HepG2 (cell line): ENCODE results near the gene DYNLL2. TPM values are rescaled to one million over a fixed set of nuclear protein-coding genes. Genes with fewer than 3 reads are reported as not detected.

ENCODE experiments used
- ASH2L ChIP-seq: fragments of 300-600, 200-600 bp; sonication (generic); IDR thresholded peaks from 2 replicates; pipeline ENCODE4 v1.7.0; 2017; ENCODE audit warnings: low read depth, mild to moderate bottlenecking, moderate library complexity, mixed read lengths, low read length; ENCODE audit not compliant: insufficient read length
- CHD2 ChIP-seq: IDR thresholded peaks from 2 replicates; pipeline ENCODE4 v1.6.1; 2011; ENCODE audit warnings: low read depth, low read length, improper control_type of control experiment
- ETV6 ChIP-seq: sonication (generic); formaldehyde crosslinking; conservative IDR thresholded peaks from 2 replicates; pipeline ENCODE4 v1.4.0; 2020; ENCODE audit warnings: missing genetic modification reagents
- GABPB1 ChIP-seq: IDR thresholded peaks from 2 replicates; pipeline ENCODE4 v1.6.1; 2016; ENCODE audit warnings: mild to moderate bottlenecking, missing genetic modification reagents, moderate library complexity, missing compliant biosample characterization
- HES4 ChIP-seq: sonication (generic); formaldehyde crosslinking; IDR thresholded peaks from 2 replicates; pipeline ENCODE4 v1.9.0; 2021; ENCODE audit warnings: mild to moderate bottlenecking, missing genetic modification reagents, borderline replicate concordance
- MAF1 ChIP-seq: sonication (generic); formaldehyde crosslinking; IDR thresholded peaks from 2 replicates; pipeline ENCODE4 v1.5.0; 2020; ENCODE audit warnings: missing genetic modification reagents, borderline replicate concordance
- MAZ ChIP-seq, 2 experiments: sonication (generic) in 1 of 2; formaldehyde crosslinking in 1 of 2; IDR thresholded peaks; 2 replicates each; pipeline versions ENCODE4 v1.5.0 to v1.6.1; 2012 to 2020; ENCODE audit warnings: low read depth in 2 of 2, mild to moderate bottlenecking in 2 of 2, borderline replicate concordance in 1 of 2, improper control_type of control experiment in 1 of 2, low read length in 1 of 2, missing genetic modification reagents in 1 of 2, moderate library complexity in 1 of 2
- NCOA5 ChIP-seq: sonication (generic); formaldehyde crosslinking; IDR thresholded peaks from 2 replicates; pipeline ENCODE4 v1.4.0; 2020; ENCODE audit warnings: missing genetic modification reagents
- PLRG1 ChIP-seq: fragments of 450-650 bp; conservative IDR thresholded peaks from 2 replicates; pipeline ENCODE4 v1.6.1; 2016
- POLR2A ChIP-seq, 2 experiments: IDR thresholded peaks; 2 replicates each; pipeline ENCODE4 v1.6.1; 2011; ENCODE audit warnings: low read depth in 2 of 2, low read length in 2 of 2, mild to moderate bottlenecking in 1 of 2, moderate library complexity in 1 of 2; ENCODE audit not compliant: insufficient read depth in 1 of 2
- SOX6 ChIP-seq, 2 experiments: fragments of 450-650 bp in 1 of 2; sonication (generic) in 1 of 2; formaldehyde crosslinking in 1 of 2; IDR thresholded peaks; 2 replicates each; pipeline versions ENCODE4 v1.4.0 to v1.6.1; 2017 to 2020; ENCODE audit warnings: antibody characterized with exemption in 1 of 2, mild to moderate bottlenecking in 1 of 2, missing genetic modification reagents in 1 of 2
- SUZ12 ChIP-seq: fragments of 150-350 bp; IDR thresholded peaks from 2 replicates; pipeline ENCODE4 v1.6.1; 2014; ENCODE audit warnings: low read depth, low read length
- ZBTB7A ChIP-seq: sonication (generic); formaldehyde crosslinking; IDR thresholded peaks from 2 replicates; pipeline ENCODE4 v1.8.0; 2022; ENCODE audit warnings: mild to moderate bottlenecking, missing genetic modification reagents
- ZFP90 ChIP-seq: sonication (generic); formaldehyde crosslinking; IDR thresholded peaks from 2 replicates; pipeline ENCODE4 v1.8.0; 2022; ENCODE audit warnings: missing genetic modification reagents, mild to moderate bottlenecking, inconsistent platforms, borderline replicate concordance
- ZNF143 ChIP-seq: sonication (generic); formaldehyde crosslinking; IDR thresholded peaks from 2 replicates; pipeline ENCODE4 v1.4.0; 2020; ENCODE audit warnings: missing genetic modification reagents
- ZNF350 ChIP-seq: sonication (generic); formaldehyde crosslinking; IDR thresholded peaks from 2 replicates; pipeline ENCODE4 v1.4.0; 2020; ENCODE audit warnings: mild to moderate bottlenecking, low read depth, missing genetic modification reagents, borderline replicate concordance
- ZNF446 ChIP-seq: sonication (generic); formaldehyde crosslinking; IDR thresholded peaks from 2 replicates; pipeline ENCODE4 v1.5.0; 2020; ENCODE audit warnings: mild to moderate bottlenecking, missing genetic modification reagents
- ZNF781 ChIP-seq: sonication (generic); formaldehyde crosslinking; IDR thresholded peaks from 2 replicates; pipeline ENCODE4 v1.5.1; 2020; ENCODE audit warnings: borderline replicate concordance, mild to moderate bottlenecking, missing genetic modification reagents; ENCODE audit errors: not compliant biosample characterization
- polyA plus RNA-seq, 8 experiments: library from polyadenylated mRNA; depleted of rRNA in 3 of 8; stranded (reverse) in 7 of 8; unstranded in 1 of 8; fragments of >200 nt; fragmentation: Illumina TruSeq in 4 of 8; extraction: Trizol in 4 of 8; gene quantifications; 2 replicates each; pipeline versions ENCODE4 v1.2.1 to v1.2.3, GENCODE V29; 2011 to 2016; ENCODE audit warnings: low read depth in 4 of 8, missing spikeins in 1 of 8, mixed read lengths in 1 of 8; ENCODE audit not compliant: insufficient read depth in 1 of 8
- total RNA-seq, 5 experiments: library from RNA; depleted of rRNA; stranded (reverse); fragments of >200 nt; fragmentation: Illumina TruSeq; extraction: Trizol; gene quantifications; 2 replicates each; pipeline ENCODE4 v1.2.3, GENCODE V29; 2016; ENCODE audit warnings: low read depth in 1 of 5
- TF ChIP-seq, protein P1 (sequence below): IDR thresholded peaks from 2 replicates; pipeline ENCODE4 v1.6.1; 2016; ENCODE audit warnings: missing compliant biosample characterization, missing genetic modification reagents, borderline replicate concordance
- TF ChIP-seq, protein P2 (sequence below): sonication (generic); formaldehyde crosslinking; IDR thresholded peaks from 2 replicates; pipeline ENCODE4 v1.4.0; 2020; ENCODE audit warnings: missing genetic modification reagents
- TF ChIP-seq, protein P3 (sequence below): sonication (generic); formaldehyde crosslinking; IDR thresholded peaks from 2 replicates; pipeline ENCODE4 v1.4.0; 2020; ENCODE audit warnings: missing genetic modification reagents
- TF ChIP-seq, protein P4 (sequence below): IDR thresholded peaks from 2 replicates; pipeline ENCODE4 v1.6.1; 2016

The DYNLL2 gene
- total and polyA plus RNA-seq, 2 of the 13 experiments (the other 11 are each of a cell fraction or from before 2014, with no cell fraction given) = 9.5 to 29.0 TPM

DNA sequence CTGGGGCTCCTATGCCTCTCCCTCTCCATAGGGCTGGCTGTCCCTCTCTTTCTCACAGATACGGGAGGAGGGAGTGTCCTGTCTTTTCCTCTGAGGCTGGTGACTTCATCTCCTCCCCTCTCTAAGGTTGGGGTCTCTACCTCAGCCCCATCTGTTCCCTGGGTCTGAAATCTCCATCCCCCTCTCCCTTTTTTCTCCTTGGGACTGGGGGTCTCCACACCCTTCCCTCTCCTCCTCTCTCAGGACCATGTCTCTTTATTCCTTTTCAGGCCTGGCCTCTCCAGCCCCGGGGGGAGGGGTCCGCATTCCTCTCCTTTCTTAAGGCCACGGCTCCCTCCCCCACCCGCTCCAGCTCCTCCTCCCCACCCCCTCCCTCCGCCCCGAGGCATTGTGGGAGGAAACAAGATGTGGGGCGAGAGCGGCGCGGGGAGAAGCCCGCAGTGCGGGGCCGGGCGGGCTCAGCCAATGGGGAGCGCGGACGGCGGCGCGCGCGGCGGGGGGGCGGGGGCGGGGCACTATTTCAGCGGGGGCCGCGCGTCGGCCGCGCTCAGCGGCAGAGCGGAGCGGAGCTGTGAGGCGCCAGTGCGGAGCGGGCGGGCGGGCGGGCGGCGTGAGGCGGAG, at the start of gene DYNLL2 (continued):
- 0 out of 2 replicates have a peak, but pooled peaks have one; percentile 39 for TF ChIP-seq MAF1 (CRISPR knock-in tag)
- 0 out of 2 replicates have a peak, but pooled peaks have one; percentile 47 for TF ChIP-seq ZNF446
- no peak for TF ChIP-seq NCOA5
- TF ChIP-seq, protein P1, sequence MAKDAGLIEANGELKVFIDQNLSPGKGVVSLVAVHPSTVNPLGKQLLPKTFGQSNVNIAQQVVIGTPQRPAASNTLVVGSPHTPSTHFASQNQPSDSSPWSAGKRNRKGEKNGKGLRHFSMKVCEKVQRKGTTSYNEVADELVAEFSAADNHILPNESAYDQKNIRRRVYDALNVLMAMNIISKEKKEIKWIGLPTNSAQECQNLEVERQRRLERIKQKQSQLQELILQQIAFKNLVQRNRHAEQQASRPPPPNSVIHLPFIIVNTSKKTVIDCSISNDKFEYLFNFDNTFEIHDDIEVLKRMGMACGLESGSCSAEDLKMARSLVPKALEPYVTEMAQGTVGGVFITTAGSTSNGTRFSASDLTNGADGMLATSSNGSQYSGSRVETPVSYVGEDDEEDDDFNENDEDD = peak; percentile 8; the same call in 1 of the 2 replicates
- TF ChIP-seq ZNF781 (CRISPR knock-in tag) = peak; percentile 41
- TF ChIP-seq ZBTB7A = peak; percentile 39; the same call in 1 of the 2 replicates
- TF ChIP-seq ZNF350 = 0 out of 2 replicates have a peak, but pooled peaks have one; percentile 21
- TF ChIP-seq, protein P2, sequence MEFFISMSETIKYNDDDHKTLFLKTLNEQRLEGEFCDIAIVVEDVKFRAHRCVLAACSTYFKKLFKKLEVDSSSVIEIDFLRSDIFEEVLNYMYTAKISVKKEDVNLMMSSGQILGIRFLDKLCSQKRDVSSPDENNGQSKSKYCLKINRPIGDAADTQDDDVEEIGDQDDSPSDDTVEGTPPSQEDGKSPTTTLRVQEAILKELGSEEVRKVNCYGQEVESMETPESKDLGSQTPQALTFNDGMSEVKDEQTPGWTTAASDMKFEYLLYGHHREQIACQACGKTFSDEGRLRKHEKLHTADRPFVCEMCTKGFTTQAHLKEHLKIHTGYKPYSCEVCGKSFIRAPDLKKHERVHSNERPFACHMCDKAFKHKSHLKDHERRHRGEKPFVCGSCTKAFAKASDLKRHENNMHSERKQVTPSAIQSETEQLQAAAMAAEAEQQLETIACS (CRISPR knock-in tag) = peak; percentile 62; the same call in 1 of the 2 replicates
- peak; percentile 52; the same call in 1 of the 2 replicates for TF ChIP-seq CHD2
- peak; percentile 16; the same call in 1 of the 2 replicates for TF ChIP-seq ZFP90 (CRISPR knock-in tag)
- TF ChIP-seq SOX6 (IDR thresholded peaks at IDR 0.05) = no peak
- TF ChIP-seq SOX6 (CRISPR knock-in tag; IDR thresholded peaks at IDR 0.05) = peak; percentile 21; the same call in 1 of the 2 replicates
- TF ChIP-seq ZNF143 (CRISPR knock-in tag) = peak; percentile 77
- TF ChIP-seq ETV6 (CRISPR knock-in tag) = peak; percentile 35; the same call in 1 of the 2 replicates
- peak; percentile 23; the same call in 1 of the 2 replicates for TF ChIP-seq SUZ12
- peak; percentile 56; the same call in 1 of the 2 replicates for TF ChIP-seq GABPB1 (CRISPR knock-in tag)
- peak; percentile 63; the same call in 1 of the 2 replicates for TF ChIP-seq MAZ (IDR thresholded peaks at IDR 0.05; ENCODE audit: borderline replicate concordance, low read depth, low read length)
- TF ChIP-seq MAZ (CRISPR knock-in tag; IDR thresholded peaks at IDR 0.05; ENCODE audit: low read depth) = 0 out of 2 replicates have a peak, but pooled peaks have one; percentile 29
- no peak for TF ChIP-seq ASH2L
- TF ChIP-seq POLR2A (IDR thresholded peaks at IDR 0.05; ENCODE audit: insufficient read depth in 1 of 2, low read depth in 2 of 2, low read length in 2 of 2) = peak; percentile 66 to 76; a peak in 3 of 4 replicates
- TF ChIP-seq, protein P3, sequence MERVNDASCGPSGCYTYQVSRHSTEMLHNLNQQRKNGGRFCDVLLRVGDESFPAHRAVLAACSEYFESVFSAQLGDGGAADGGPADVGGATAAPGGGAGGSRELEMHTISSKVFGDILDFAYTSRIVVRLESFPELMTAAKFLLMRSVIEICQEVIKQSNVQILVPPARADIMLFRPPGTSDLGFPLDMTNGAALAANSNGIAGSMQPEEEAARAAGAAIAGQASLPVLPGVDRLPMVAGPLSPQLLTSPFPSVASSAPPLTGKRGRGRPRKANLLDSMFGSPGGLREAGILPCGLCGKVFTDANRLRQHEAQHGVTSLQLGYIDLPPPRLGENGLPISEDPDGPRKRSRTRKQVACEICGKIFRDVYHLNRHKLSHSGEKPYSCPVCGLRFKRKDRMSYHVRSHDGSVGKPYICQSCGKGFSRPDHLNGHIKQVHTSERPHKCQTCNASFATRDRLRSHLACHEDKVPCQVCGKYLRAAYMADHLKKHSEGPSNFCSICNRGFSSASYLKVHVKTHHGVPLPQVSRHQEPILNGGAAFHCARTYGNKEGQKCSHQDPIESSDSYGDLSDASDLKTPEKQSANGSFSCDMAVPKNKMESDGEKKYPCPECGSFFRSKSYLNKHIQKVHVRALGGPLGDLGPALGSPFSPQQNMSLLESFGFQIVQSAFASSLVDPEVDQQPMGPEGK (CRISPR knock-in tag) = peak; percentile 23
- 0 out of 2 replicates have a peak, but pooled peaks have one; percentile 36 for TF ChIP-seq HES4 (CRISPR knock-in tag)
- TF ChIP-seq PLRG1 = no peak
- TF ChIP-seq, protein P4, sequence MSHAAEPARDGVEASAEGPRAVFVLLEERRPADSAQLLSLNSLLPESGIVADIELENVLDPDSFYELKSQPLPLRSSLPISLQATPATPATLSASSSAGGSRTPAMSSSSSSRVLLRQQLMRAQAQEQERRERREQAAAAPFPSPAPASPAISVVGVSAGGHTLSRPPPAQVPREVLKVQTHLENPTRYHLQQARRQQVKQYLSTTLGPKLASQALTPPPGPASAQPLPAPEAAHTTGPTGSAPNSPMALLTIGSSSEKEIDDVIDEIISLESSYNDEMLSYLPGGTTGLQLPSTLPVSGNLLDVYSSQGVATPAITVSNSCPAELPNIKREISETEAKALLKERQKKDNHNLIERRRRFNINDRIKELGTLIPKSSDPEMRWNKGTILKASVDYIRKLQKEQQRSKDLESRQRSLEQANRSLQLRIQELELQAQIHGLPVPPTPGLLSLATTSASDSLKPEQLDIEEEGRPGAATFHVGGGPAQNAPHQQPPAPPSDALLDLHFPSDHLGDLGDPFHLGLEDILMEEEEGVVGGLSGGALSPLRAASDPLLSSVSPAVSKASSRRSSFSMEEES (CRISPR knock-in tag) = no peak
